Peyer's patch (tissue), 4 donors: ENCODE data around the gene FLT3.

Experiments used
- POLR2A ChIP-seq, 2 donors: fragments of 450-650 bp; IDR thresholded peaks; one replicate each; pipeline ENCODE4 v1.5.1; 2017; ENCODE audit warnings: antibody characterized with exemption in 2 of 2, mild to moderate bottlenecking in 2 of 2, moderate library complexity in 2 of 2
- TF ChIP-seq, protein P1 (sequence below), 6 experiments: fragments of 450-650 bp in 4 of 6; fragments of 200-600 bp in 2 of 6; sonication (generic) in 1 of 6; IDR thresholded peaks; one replicate each; pipeline ENCODE4 v1.5.1; 2017 to 2019; ENCODE audit warnings: antibody characterized with exemption in 6 of 6, mild to moderate bottlenecking in 3 of 6, moderate library complexity in 1 of 6

DNA sequence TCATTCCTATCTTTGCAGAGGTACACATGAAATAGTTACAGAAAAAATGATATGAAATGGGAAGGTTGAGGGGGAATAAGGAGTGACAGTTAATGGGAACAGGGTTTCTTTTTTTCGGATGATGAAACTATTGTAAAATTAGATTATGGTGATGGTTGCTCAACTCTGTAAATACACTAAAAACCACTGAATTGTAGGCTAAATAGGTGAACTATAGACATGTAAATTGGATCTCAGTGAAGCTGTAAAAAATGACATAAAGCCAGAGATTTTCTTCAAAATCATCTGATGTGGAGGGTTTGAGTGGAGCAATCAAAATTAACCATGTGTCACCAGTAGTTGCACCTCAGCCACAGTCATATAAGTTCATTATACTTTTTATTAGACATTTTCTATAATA is 6.6 kb upstream of the FLT3 start:
- TF ChIP-seq, protein P1, sequence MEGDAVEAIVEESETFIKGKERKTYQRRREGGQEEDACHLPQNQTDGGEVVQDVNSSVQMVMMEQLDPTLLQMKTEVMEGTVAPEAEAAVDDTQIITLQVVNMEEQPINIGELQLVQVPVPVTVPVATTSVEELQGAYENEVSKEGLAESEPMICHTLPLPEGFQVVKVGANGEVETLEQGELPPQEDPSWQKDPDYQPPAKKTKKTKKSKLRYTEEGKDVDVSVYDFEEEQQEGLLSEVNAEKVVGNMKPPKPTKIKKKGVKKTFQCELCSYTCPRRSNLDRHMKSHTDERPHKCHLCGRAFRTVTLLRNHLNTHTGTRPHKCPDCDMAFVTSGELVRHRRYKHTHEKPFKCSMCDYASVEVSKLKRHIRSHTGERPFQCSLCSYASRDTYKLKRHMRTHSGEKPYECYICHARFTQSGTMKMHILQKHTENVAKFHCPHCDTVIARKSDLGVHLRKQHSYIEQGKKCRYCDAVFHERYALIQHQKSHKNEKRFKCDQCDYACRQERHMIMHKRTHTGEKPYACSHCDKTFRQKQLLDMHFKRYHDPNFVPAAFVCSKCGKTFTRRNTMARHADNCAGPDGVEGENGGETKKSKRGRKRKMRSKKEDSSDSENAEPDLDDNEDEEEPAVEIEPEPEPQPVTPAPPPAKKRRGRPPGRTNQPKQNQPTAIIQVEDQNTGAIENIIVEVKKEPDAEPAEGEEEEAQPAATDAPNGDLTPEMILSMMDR (IDR thresholded peaks at IDR 0.05), result no peak
- TF ChIP-seq POLR2A (IDR thresholded peaks at IDR 0.05), result no peak
